HG03521 (cell line): ENCODE data around the gene PPP1CC.
A peak's percentile ranks its signal among the peaks of the same experiment; 100 is the strongest.
"Not testable (repeated sequence)": the region's sequence is repeated elsewhere in the genome, so short reads cannot be mapped to it uniquely, and the experiment has no call there.

ENCODE experiments used
- ATAC-seq: cut with Tn5 transposase; IDR thresholded peaks from one replicate; pipeline ENCODE4 v1.9.1; 2021; ENCODE audit warnings: mild to moderate bottlenecking, moderate library complexity; ENCODE audit not compliant: unreplicated experiment

The PPP1CC gene

GRCh38 chr12:110726708-110727369, 15.9 kb downstream of the PPP1CC start:
- no peak for ATAC-seq

DNA sequence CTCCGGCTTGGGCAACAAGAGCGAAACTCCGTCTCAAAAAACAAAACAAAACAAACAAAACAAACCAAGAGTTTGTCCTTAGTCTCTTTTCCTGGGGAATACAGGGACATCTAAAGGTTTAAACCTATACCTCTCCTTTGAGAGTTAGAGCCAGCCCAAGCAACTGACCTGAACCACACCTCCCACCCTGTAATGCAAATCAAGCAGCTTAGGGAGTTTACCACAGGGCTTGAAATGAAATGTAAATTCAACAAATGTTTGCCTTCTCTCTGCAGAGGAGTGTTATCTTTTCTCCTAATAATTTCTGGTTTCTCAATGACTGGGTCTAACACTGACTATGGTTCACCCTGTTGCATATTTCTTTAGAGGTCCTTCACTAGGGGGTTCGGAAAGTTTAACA, 16.7 kb downstream of the PPP1CC start:
- ATAC-seq = no peak

DNA sequence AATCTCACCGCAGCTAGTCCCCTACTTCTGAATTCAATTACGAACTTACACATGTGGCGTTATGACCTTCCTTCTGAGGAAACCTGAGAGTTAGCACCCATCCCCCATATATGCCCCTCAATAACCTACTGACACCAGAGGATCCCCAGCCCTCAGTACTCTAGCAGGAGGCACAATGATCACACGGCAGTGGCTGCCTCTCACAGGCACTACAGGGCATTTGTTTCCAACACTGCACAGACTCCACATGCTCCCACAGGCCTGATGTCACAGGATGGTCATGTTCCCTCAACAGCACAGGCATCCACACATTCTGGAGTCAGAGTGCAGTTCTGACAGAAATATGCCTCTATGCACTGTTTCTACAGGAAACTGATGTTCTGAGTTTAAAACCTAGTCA, 17.4 kb downstream of the PPP1CC start:
- ATAC-seq = no peak

DNA sequence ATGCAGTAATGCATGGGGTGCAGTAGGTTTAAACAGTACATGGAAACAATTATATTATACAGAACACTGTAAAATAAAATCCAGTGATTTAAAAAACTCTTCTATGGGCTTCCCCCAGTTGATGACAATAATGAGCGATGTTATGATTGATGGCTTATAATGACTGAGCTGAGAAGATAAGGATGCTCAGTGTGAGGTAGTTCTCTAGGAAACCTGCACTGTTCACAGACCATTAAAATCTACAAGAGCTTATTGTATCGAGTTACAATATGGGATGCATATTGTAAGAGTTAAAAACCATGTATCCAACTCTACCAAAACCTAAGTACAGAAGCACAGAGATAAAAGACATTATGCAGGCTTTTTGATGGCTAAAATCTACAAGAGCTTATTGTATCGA, 19.8 kb downstream of the PPP1CC start:
- not testable (repeated sequence) for ATAC-seq

GRCh38 chr12:110721570-110721969, 21.1 kb downstream of the PPP1CC start:
- no peak for ATAC-seq

DNA sequence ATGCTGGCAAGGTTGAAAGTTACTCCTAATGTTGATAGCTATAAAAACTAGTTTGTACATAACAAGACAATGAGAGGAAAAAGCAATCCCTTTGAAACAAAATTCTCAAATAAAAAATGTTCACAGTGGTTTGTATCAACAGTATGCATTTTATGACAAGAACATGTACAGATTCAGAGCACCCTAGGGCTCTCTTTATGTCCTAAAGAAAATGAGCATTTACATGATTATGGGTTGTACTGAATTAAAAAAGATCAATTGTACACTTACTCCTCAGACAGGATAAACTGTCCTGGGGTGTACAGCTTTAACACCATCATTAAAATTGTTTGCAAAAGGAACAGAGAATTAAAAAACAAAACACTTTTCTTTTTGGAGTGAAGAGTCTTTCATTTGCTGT, 22.2 kb downstream of the PPP1CC start:
- ATAC-seq = no peak

GRCh38 chr12:110718222-110718908, 24.3 kb downstream of the PPP1CC start:
- peak; percentile 59 for ATAC-seq

DNA sequence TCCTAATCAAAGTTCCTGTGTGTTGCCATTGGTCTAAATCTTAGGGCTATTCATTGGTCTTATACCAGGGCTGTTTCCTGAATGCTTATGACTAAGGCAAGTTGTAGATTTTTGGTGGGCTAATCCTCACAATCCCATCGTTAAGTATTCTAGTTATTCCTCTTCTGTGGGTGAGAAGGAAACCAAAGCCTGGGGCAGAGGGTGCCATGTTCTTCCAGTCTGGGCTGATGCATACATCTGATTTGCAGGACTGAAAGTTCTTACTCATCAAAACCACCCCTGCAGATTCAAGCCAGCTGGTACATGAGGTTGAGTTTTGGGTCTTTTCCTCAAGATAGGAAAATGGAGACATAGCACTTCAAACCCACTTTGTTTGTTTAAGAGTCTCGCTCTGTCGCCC, 25.7 kb downstream of the PPP1CC start:
- no peak for ATAC-seq

DNA sequence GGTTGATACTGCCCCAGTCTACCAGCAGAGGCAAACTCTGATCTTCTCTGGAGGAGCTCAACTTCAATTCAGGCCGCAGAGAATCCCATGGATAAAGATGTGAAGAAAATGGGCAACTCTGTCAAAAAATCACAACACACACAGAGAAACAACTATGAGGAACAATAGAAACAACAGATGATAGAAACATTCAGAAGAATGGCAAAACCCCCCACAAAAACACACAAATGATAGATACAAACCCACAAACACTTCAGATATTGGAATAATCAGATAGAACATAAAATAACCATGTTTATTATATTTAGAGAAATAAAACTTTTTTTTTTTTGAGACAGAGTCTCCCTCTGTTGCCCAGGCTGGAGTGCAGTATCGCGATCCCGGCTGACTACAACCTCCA, 33.8 kb downstream of the PPP1CC start:
- no peak for ATAC-seq

- no peak for ATAC-seq
These were observed 37.4 kb downstream of the PPP1CC start for GRCh38 chr12:110705309-110705708.

- no peak for ATAC-seq
These were observed 37.9 kb downstream of the PPP1CC start for GRCh38 chr12:110704750-110705149.

DNA sequence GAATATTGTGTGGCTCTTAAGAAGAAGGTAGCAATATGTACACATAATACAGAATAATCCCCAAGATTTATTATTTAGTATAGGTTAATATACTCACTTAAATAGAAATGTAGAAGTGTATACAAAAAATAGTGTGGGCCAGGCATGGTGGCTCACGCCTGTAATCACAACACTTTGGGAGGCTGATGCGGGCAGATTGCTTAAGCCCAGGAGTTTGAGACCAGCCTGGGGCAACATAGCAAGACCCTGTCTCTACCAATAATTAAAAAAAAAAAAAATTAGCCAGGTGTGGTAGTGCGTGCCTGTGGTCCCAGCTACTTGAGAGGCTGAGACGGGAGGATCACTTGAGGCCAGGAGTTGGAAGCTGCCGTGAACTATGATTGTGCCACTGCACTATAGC, 38.5 kb downstream of the PPP1CC start:
- no peak for ATAC-seq

GRCh38 chr12:110702081-110702480, 40.6 kb downstream of the PPP1CC start:
- ATAC-seq = no peak

- no peak for ATAC-seq
These were observed 42.9 kb downstream of the PPP1CC start for GRCh38 chr12:110699591-110700445.

DNA sequence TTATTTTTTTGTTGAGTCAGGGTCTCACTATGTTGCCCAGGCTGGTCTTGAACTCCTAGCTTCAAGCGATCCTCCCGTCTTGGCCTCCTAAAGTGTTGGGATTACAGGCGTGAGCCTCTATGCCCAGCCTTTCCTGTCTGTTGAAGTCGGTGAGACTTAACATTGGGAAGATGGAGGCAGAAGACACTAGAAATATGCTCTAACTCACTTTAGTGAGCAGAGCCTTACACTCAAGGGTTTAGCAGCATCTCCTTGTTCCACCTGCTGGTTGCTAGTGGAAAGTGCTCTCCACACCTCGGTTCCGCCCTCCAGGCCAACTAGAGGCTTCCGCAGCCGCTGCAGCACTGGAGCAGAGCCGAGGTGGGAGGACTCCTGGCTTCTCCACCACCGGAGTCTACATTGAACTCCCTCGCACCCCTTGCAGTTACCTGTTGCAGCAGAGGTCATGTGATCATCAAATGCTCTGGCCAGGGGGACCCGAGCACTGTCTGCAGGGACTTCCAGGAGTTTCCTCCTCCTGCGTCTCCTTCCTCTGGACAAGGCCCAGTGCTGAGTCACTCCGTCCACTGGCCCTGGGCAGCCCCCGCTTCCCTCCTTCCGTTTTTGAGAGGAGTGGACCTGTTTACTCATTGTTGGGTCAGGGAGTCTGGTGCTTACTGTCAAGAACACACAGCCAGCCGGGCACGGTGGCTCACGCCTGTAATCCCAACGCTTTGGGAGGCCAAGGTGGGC, 44.4 kb downstream of the PPP1CC start:
- peak; percentile 84 for ATAC-seq

- ATAC-seq = no peak
These were observed 45.5 kb downstream of the PPP1CC start for GRCh38 chr12:110697236-110697635.

GRCh38 chr12:110696283-110696682, 46.4 kb downstream of the PPP1CC start:
- ATAC-seq = no peak

DNA sequence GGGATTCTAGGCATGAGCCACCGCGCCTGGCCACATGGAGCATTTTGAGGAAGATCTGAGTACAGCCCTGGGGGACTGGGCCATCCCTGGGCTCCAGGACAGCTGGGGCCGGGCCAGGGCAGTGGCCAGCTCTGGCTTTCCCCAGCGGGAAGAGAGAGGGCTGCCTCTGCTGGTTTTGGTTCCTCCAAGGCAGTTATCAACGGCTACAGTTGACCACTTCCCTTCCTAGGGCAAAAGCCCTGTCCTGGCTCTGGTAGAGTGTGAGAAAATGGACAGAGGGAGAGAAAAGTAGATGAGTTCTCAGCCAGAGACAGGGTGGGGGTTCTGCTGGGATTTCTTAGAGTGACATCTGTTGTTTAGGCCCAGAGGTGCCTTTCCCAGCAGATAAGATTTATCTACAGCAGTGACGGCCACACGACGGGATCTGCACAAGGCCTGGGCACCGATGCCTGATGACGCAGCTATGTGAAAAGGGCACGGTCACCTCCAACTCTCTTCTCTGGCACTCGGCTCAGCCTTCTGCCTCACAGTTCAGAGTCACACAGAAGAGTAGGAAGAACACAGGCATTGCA, 48.3 kb downstream of the PPP1CC start:
- ATAC-seq = no peak

- ATAC-seq = no peak
These were observed 49.0 kb downstream of the PPP1CC start for GRCh38 chr12:110693731-110694130.

GRCh38 chr12:110690127-110690430, 52.6 kb downstream of the PPP1CC start:
- ATAC-seq = no peak
